Gastrocnemius medialis (tissue), 4 donors: ENCODE results near the gene XRN2.

ENCODE experiments used
- POLR2A ChIP-seq, 2 donors: fragments of 450-650 bp; IDR thresholded peaks; one replicate each; pipeline ENCODE4 v1.6.1; 2017; ENCODE audit warnings: antibody characterized with exemption in 2 of 2, mild to moderate bottlenecking in 2 of 2, moderate library complexity in 2 of 2
- TF ChIP-seq, protein P1 (sequence below), 5 experiments: fragments of 450-650 bp in 3 of 5; fragments of 200-600 bp in 2 of 5; sonication (generic) in 2 of 5; IDR thresholded peaks in 4 of 5; conservative IDR thresholded peaks in 1 of 5; 1 replicate in 4 of 5; 2 replicates in 1 of 5; pipeline ENCODE4 v1.5.1; 2016 to 2019; ENCODE audit warnings: antibody characterized with exemption in 5 of 5, mild to moderate bottlenecking in 3 of 5, moderate library complexity in 3 of 5

DNA sequence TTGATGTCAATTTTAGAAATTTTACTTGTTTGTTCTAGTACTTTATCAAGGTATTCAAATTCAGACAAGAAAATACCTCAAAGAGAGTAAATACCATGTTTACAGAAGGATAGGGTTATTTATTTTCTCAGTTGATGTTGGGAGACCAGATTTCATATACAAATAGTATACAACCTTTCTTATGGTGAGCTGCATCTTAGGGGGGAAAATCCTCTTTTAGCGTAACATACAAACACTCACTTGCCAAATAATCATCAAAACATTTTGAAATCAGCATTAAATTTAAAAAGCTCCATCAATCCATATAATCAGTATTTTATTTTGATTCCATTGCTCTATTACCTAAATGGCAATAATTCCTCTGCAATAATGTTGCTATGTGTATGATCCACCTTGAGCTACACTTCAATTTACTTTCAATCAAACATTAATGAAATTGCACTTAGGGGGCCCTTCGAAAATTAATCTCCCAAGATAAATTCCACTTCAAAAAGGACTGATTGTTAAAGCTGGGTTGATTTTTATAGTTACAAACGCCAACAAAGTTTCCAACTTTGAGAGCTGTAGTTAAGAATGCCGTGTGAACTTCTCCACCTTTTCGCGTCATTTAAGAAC lies 92.0 kb downstream of the XRN2 start:
- TF ChIP-seq, protein P1, sequence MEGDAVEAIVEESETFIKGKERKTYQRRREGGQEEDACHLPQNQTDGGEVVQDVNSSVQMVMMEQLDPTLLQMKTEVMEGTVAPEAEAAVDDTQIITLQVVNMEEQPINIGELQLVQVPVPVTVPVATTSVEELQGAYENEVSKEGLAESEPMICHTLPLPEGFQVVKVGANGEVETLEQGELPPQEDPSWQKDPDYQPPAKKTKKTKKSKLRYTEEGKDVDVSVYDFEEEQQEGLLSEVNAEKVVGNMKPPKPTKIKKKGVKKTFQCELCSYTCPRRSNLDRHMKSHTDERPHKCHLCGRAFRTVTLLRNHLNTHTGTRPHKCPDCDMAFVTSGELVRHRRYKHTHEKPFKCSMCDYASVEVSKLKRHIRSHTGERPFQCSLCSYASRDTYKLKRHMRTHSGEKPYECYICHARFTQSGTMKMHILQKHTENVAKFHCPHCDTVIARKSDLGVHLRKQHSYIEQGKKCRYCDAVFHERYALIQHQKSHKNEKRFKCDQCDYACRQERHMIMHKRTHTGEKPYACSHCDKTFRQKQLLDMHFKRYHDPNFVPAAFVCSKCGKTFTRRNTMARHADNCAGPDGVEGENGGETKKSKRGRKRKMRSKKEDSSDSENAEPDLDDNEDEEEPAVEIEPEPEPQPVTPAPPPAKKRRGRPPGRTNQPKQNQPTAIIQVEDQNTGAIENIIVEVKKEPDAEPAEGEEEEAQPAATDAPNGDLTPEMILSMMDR (IDR thresholded peaks at IDR 0.05 in 4 of 5, conservative IDR thresholded peaks at IDR 0.05 in 1 of 5) = no peak
- TF ChIP-seq POLR2A (IDR thresholded peaks at IDR 0.05) = no peak
